ENCODE measurements around the gene RNU6-9.

RNU6-9 gene

DNA sequence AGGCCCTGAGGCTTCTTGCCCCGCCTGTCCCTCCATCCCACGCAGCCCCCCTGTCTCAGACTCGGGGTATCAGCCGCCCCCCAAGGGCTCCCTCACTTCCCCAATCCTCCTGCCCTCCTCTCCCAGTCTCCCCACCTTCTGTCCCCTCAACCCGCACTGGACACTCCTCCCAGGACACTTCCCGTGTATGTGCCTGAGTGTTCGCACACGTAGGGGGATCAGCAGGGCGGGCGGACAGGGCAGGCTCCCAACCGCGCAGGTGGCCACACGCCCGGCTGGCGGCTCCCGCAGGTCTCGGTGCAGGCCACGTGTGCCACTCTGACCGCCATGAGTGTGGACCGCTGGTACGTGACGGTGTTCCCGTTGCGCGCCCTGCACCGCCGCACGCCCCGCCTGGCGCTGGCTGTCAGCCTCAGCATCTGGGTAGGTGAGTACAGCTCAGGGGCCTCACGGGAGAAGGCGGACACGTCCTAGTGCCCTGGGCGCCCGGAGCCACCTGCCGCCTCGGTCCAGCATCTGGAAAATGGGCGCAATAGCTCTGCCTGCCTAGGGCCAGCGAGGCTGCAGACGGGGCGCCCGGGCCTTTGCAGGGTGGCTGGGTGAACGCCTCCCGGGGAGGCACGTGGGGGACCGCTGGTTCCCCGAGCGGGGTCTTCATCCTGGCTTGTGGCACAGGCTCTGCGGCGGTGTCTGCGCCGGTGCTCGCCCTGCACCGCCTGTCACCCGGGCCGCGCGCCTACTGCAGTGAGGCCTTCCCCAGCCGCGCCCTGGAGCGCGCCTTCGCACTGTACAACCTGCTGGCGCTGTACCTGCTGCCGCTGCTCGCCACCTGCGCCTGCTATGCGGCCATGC is 26.1 kb downstream of the RNU6-9 start:
- DNase-seq (ENCODE audit: low spot score), result no peak

DNA sequence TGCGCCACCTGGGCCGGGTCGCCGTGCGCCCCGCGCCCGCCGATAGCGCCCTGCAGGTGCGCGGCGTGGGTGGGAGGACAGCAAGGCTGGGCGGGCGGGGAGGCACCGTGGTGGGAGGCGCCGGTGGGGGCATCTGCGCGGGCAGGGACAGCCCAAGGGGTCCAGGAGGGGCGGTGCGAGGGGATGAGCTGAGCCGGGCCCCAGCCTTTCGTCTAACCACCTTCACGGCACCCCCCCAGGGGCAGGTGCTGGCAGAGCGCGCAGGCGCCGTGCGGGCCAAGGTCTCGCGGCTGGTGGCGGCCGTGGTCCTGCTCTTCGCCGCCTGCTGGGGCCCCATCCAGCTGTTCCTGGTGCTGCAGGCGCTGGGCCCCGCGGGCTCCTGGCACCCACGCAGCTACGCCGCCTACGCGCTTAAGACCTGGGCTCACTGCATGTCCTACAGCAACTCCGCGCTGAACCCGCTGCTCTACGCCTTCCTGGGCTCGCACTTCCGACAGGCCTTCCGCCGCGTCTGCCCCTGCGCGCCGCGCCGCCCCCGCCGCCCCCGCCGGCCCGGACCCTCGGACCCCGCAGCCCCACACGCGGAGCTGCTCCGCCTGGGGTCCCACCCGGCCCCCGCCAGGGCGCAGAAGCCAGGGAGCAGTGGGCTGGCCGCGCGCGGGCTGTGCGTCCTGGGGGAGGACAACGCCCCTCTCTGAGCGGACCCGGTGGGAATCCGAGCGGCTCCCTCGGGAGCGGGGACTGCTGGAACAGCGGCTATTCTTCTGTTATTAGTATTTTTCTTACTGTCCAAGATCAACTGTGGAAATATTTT is 27.0 kb downstream of the RNU6-9 start:
- DNase-seq (ENCODE audit: low spot score), result no peak

DNA sequence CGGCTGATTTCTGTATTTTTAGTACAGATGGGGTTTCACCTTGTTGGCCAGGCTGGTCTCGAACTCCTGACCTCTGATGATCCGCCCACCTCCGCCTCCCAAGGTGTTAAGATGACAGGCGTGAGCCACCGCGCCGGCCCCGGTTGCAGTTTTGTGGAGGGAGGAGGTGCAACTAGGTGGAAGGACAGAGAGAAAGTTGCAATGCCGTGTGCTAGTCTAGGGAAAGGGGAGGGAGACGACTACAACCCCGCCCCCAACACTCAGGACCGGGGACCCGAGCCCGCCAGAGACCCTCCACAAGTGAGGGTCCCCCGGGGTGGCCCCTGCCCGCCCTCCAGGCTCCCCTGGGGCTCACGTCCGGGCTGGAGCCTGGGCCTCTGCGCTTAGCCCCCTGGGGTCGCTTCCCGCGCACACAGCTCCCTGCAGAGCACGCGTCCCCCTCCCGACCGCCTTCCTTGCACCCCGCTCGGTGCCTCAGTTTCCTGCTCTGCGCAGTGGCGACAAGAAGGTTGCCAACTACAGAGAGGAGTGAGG is 31.3 kb downstream of the RNU6-9 start:
- no peak for DNase-seq (ENCODE audit: low spot score)

DNA sequence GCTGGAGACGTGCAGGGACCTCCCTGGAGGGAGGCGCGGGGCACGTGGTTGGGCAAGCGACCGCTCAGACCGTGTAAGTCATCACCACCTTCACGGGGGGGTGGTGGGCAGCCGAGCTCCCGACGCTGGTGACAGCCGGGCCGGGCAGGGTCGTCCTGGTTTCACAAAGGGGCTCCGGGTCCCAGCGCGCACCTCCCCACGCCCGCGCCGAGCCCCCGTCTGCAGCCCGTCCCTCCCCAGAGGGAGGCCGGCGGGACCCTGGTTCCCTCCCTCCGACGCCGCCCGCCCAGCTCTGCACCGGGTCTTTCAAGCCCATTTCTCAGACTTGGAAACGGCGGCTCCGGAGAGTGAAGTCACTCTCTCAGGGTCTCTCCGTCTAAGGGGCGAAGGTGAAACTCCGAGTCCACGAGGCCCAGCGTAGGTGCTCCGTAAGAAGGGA is 31.8 kb downstream of the RNU6-9 start:
- peak; percentile 44 for DNase-seq (ENCODE audit: low spot score)

DNA sequence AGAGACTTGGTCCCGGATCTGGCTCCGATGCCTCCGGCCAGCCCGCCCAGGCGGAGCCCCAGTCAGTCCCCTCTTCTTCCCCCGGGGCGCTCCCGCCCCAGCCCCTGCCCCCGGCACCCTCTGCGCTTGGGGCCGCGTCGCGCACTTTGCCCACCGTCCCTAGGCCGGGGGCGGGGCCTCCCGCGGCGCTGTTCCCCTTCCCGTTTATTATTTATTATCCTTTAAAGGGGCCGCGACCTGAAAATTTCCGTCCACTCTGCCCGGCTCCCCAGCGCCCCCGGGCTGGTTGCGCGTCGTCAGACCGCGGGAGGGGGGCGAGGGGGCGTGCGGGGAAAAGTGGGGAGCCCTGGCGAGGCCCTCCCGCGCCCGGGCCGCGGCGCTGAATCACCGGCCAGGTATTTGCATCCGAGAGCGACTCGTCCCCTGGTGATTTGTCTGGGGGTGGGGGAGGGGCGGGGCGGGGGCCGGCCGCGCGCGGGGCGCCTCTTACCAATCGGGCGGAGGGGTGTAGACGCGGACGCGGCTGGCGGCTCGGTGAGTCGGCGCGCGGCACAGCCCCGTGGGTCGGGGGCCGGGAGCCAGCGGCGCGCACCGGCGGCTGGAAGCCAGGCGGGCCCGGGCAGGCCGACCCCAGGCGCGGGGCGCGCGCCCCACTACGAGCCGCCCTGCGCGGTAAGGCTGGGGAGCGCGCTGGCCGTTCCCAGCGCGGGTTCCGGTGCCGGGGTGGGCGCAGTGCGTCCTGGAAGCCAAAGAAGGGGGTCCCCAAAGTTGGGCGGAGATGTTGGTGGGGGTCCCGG is 32.4 kb downstream of the RNU6-9 start, which contains the start of gene ARID3A:
ARID3A (plus strand) TSS at position 510 of the 797 bp plus-strand sequence. CDS start 3,494 bp downstream, outside the sequence.
- DNase-seq (ENCODE audit: low spot score), result peak; percentile 89

DNA sequence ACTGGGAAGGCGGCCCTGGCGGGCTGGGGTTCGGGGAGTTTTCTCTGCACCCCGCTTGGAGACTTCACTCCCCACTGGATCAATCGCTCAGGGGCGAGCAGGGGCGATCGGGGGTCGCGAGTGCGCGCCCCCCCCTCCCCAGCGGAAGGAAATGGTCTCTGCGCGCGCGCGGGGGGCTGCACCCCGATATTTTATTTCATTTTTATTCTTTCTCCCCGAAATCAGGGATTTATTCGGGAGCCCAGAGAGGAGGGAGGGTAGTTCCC is 33.0 kb downstream of the RNU6-9 start:
- no peak for DNase-seq (ENCODE audit: low spot score)

DNA sequence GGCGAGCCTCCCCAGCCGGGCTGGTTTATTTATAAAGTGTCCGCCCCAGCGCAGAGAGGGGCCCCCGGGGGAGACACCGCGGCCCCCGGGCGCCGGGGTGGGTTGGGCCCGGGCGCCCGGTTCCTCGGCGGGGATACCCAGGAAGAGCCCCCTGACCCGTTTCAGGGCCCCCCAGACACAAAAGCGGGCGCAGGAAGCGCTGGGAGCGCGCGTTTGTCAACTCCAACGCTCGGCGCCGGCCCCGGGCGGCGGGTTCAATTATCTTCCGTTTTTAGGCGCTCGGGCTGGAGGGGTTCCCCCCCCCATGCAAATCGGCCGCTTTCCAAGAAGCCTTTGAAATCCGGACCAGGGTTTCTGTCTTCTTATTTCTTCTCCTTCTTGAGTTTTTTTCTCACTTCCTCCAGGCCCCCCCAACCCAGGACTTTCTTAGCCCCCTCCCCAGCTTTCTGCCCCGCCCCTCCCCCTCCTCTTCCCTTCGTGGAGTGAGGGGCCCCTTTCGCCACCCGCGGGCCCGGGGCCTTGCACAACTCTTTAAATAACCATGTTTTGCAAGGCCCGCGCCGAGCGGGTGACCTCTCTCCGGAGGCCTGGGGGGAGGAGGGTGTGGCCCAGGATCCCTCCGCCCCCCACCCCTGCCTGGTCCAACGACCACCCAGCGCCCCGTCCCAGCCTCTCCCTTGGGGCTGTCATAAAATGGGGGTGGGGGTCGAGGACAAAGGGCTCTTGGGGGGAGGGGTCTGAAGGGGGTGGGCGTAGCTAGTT is 33.5 kb downstream of the RNU6-9 start:
- DNase-seq (ENCODE audit: low spot score), result peak; percentile 59

DNA sequence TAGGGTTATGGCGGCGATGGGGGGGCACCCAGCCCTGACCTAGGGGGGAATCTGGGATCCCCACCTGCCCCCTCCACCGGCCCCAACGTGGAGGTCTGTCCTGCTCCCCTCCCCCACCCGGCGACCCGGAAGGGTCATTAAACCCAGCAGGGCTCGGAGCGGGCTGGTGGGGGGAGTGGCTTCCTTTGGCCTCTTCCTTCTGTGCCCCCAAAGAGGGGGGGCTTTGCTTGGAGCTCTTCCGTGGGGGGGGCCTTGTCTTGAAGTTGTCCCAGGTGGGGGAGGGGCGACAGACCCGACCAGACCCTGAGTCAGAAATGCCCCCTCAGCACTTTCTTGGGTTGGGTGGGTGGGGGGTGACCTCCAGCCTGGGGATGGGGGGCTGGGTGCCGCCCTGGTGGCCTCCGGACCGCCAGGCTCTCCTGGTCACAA is 34.1 kb downstream of the RNU6-9 start:
- peak; percentile 34 for DNase-seq (ENCODE audit: low spot score)

DNA sequence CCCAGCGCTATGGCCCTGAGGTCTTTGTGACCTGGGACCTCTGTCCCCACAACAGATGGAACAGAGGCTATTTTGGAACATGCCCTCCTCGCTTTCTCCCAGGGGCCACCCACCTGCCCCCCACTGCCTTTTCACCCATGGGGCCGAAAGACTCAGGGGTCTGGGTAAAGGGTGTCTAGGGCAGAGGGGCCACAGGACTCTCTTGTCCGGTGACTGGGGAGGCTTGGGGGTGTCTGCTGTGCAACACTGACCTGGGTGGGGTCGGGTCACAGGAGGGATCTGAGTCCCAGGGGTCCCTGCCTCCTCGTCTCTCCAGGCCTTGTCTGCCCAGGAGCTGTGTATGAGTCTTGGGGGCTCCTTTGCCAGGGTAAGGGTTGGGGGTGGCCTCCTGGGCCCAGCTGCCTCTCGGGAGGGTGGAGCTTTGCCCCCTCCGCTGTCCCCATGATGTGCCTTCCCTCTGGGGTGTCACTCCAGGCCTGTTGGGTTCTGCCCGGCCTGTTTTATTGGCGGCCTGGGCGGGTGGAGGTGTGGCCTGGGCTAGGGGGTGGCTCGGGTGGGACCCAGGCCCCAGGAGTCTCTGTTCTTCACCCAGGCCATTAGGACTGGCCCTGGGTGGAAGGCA is 34.6 kb downstream of the RNU6-9 start:
- DNase-seq (ENCODE audit: low spot score), result peak; percentile 32

DNA sequence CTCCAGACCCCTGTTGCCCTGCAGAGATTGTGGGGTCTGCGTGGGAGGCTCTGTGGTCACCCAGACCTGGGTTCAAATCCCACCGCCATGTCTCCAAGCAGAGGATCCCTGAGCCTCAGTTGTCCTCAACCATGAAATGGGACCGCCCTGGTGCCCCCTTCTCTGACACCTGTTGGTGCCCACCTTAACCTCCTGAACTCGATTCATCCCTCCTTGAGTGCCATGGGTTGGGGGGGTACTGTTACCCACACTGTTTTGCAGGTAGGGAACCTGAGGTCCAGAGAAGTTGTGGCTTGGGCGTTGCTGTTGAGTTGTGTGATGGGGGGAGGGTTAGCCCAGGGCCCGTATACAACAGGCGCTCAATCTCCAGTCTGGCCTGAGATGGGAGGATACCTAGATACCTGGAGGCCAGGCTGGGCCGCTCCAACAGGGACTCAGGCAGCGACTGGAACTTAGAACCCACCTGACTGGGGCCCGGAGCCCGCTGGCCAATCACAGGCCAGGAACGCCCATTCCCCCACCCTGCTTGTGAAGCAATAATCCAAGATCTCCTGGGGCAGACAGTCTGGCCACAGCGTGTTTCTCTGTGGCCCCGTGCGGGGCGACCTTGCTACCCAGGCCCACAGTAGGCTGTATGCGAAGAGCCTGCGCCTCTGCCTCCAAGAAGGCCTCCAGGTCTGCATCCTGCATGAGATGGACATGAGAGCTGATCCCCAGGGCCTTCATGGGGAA is 35.4 kb downstream of the RNU6-9 start:
- peak; percentile 54 for DNase-seq (ENCODE audit: low spot score)

DNA sequence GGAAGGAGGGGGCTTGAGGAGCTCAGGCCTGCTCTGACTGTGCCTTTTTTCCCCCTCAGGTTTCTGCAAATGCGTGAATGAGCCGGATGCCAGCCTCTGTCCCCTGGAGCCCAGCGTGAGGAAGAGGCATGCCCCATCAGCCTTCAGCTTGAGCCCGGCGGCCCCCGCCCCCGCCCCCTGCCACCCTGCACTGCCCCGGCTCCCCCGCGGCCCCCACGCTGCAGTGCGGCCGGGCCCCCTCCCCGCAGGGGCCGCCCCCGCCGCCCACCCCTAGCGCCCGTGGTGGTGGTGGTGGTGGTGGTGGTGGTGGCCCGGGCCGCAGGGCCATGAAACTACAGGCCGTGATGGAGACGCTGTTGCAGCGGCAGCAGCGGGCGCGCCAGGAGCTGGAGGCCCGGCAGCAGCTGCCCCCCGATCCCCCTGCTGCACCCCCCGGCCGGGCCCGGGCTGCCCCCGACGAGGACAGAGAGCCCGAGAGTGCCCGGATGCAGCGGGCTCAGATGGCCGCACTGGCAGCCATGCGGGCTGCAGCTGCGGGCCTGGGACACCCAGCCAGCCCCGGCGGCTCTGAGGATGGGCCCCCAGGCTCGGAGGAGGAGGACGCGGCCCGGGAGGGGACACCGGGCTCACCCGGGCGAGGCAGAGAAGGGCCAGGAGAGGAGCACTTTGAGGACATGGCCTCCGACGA is 36.1 kb downstream of the RNU6-9 start:
- DNase-seq (ENCODE audit: low spot score), result no peak

DNA sequence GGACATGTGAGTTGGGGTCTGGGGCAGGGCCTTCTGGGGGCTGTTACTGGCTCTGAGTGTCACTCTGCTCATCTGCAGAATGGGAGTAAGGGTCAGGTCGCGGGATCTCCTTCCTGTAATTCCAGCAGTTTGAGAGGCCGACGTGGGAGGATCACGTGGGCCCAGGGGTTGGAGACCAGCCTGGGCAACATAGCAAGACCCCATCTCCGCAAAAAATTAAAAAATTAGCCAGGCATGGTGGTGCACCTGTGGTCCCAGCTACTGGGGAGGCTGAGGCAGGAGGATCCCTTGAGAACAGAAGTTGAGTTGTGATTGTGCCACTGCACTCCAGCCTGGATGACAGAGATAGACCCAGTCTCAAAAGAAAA is 36.6 kb downstream of the RNU6-9 start:
- DNase-seq (ENCODE audit: low spot score), result no peak

DNA sequence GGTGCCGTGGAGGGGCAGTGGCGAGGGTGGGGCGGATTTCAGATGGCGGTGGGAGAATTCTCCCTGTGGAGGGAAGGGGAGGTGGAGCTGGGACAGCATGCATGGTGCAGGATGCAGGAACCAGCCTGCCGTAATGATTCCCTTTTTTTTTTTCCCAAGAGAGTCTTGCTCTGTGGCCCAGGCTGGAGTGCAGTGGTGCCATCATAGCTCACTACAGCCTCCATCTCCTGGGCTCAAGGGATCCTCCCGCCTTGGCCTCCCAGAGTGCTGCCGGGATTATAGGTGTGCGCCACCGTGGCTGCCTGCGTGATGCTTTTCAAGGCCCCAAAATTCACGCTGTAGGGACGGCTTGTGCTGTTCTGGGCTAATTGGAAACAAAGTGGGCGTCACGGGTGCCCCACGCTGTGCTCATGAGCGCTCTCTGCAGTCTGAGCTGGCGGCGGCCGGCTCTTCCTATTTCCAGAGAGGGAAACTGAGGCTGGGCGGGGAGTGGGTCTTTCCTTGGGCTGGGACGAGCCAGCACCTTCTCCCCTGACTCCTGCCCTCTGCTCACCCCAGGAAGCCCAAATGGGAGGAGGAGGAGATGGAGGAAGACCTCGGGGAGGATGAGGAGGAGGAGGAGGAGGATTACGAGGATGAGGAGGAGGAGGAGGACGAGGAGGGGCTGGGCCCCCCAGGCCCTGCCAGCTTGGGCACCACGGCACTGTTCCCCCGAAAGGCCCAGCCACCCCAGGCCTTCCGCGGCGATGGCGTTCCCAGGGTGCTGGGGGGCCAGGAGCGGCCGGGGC is 38.8 kb downstream of the RNU6-9 start:
- DNase-seq (ENCODE audit: low spot score), result no peak

DNA sequence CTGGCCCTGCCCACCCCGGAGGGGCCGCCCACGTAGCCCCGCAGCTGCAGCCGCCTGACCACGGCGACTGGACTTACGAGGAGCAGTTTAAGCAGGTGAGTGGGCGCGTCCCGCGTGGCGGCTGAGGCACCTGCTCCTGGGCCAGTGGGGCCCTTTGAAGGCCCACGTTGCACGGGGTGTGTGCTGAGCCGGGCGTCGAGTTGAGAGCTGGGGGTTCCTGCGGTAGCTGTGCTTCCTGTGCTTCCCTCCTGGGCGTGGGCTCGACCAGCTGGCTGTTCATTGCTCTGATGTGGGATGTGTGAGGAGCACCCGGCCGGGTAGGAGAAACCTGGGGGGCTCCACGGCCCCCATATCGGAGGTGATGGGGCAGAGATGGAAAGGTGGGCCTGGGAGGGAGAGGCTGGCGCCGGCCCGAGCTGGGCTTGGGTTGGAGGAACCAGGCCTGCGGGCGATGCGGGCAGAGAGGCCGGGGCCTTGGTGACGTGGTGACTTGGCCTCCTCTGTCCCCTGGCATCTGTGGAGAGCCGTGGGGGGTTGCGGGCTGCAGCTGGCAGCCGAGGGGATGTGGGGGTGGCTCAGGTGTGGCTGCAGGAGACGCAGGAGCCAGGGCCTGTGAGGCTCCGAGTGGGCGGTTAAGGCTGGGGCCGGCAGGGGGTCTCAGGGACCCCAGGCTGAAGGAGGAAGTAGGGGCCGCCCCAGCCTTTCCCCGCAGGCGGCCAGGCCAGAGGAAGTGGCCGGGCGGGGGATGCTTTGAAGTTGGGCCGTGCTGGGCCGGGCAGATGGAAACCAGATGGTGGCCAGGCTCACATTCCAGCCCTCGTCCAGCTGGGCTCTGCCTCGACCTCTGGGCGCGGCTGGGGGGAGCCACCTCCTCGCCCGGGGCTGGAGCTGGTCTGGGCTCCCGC is 39.6 kb downstream of the RNU6-9 start:
- DNase-seq (ENCODE audit: low spot score), result peak; percentile 94

DNA sequence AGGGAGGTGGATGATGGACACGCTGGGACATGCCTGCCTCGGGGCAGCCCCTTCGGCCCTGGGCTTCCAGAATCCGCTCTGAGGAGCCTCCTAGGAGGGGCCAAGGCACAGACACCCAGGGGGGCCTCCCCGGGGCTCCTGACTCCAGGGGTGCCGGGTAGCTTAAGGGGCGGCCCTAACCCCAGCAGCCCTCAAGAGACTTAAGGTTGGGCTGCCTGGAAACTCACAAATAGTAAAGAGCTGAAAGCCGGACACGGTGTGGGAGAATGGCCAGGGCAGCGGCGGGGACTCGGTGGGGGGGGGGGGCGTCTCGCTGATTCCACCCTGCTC is 40.2 kb downstream of the RNU6-9 start:
- no peak for DNase-seq (ENCODE audit: low spot score)

DNA sequence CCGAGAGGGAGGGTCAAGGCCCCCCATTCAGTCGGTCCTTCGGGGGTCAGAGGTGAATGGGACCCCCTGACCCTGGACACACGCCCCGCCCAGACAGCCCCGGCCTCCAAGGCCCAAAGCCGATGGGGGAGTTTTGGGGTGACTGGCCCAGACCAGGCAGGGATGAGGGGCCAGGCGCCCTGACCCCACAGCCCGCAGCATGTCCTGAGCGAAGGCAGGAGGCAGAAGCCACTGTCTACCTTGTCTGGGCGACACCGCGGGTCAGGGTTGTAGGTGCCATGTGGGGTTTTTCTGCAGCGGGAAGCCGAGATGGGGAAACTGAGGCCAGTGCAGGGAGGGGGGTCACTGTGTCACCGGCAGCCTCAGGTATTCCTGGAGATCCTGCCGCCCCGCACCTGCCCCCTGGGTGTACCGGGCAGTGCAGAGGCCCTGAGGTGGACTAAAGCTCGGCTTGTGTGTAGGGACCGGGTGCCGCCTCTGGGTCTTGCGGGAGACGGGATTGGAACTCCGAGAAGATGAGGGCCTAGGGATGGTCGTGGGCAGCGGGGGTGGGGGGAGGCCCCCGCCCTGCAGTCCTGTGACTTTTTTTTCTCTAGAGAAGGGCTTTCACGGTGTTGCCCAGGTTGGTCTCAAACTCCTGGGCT is 41.0 kb downstream of the RNU6-9 start:
- no peak for DNase-seq (ENCODE audit: low spot score)

DNA sequence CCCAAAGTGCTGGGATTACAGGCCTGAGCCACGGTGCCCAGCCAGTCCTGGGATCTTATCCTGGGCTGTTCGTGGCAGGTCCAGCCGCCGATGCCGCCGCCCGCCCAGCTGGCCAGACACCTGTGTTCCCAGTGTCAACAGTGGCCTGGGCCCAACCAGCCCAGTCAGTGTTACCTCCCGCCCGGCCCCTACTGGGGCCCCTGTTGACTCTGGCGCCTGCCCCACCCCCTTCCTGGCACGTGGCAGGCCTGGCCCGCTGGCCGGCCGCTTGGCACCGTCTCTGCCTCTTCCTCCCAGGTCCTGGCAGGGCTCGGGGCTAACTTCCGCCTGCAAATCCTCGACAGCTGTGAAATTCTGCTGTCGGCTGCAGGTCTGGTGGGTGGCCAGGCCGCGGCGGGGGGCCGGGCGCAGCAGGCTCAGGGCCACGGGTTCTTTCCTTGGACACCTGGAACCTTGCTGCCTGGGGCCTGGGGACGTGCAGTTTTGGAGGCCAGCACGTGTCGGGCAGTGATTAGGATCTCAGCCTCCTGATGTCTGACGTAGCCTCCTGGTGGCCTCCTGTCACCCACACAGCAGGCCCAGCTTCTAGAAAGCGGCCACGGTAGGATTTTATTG is 41.7 kb downstream of the RNU6-9 start:
- peak; percentile 63 for DNase-seq (ENCODE audit: low spot score)
